HG03139 (cell line): ENCODE data around the gene SH3PXD2A.
"Not testable (repeated sequence)": the region's sequence is repeated elsewhere in the genome, so short reads cannot be mapped to it uniquely, and the experiment has no call there.

ENCODE experiments used
- ATAC-seq: cut with Tn5 transposase; IDR thresholded peaks from one replicate; pipeline ENCODE4 v1.9.1; 2021; ENCODE audit not compliant: unreplicated experiment

Gene SH3PXD2A

DNA sequence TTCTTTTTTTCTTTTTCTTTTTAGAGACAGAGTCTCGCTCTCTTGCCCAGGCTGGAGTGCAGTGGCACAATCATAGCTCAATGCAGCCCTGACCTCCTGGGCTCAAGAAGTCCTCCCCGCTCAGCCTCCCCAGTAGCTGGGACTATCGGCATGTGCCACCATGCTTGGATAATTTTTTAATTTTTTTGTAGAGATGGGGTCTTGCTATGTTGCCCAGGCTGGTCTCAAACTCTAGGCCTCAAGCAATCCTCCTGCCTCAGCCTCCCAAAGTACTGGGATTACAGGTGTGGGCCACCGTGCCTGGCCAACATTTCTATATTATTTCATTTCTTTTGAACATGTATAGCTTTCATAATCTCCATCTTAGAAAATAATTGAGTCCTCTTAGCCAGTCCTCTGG lies 42.1 kb downstream of the SH3PXD2A start:
- not testable (repeated sequence) for ATAC-seq

DNA sequence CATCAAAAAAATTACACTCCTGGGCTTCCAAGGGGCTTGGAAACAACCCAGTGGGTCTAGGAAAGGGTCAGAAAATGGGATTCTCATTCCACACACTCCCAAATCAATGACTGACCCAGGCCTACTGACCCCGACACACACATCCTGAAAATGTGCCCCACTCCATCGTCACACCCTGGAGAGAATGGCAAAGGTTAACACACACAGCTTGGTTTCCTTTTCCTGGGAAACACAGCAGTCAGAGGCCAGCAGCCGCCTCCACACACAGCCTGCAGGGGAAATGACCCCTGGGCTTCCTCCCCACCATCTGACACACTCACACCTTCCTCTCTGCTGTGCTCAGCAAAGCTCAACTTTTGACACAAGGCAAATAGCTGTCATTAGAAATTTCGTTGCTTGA lies 42.9 kb downstream of the SH3PXD2A start:
- no peak for ATAC-seq

DNA sequence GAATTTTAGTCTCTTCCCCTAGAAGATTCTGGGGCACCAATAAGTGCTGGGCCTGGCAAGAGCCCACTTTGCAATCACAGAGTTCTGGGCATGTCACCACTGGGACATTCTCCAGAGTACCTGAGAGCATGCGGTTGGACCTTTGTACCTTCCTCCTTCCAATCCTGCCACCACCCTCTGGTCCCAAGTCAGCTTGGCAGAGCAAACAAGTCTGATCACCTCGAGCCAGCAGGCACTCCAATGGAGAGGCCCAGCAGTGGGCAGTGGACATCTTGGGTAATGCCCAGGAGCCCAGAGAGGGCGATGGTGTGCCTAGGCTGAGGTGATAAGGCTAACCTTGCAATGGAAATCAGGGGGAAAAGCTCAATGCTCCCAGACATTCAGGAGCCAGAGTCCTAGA lies 43.4 kb downstream of the SH3PXD2A start:
- ATAC-seq: no peak

- ATAC-seq: no peak
These were observed 43.9 kb downstream of the SH3PXD2A start for GRCh38 chr10:103811463-103811862.

DNA sequence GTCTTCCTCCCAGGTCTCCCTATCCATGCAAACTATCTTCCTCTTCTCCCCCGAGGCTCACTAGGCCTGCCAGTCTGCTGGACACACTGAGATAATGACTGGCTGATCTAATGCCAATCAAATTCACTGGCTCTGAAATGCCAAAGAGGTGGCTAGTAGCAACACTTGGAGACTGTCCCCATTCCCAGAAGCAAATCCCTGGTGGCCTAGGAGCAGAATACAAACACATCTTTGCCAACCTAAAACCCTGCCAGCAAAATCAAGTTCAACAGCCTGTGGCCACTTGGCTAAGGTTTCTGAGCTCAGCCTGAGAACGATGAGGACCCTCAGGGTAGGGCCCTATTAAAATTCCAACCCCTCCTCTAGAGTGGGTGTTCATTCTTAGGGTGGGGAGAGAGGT lies 46.6 kb downstream of the SH3PXD2A start:
- ATAC-seq: no peak

- ATAC-seq: no peak
These were observed 47.4 kb downstream of the SH3PXD2A start for GRCh38 chr10:103807996-103808395.

DNA sequence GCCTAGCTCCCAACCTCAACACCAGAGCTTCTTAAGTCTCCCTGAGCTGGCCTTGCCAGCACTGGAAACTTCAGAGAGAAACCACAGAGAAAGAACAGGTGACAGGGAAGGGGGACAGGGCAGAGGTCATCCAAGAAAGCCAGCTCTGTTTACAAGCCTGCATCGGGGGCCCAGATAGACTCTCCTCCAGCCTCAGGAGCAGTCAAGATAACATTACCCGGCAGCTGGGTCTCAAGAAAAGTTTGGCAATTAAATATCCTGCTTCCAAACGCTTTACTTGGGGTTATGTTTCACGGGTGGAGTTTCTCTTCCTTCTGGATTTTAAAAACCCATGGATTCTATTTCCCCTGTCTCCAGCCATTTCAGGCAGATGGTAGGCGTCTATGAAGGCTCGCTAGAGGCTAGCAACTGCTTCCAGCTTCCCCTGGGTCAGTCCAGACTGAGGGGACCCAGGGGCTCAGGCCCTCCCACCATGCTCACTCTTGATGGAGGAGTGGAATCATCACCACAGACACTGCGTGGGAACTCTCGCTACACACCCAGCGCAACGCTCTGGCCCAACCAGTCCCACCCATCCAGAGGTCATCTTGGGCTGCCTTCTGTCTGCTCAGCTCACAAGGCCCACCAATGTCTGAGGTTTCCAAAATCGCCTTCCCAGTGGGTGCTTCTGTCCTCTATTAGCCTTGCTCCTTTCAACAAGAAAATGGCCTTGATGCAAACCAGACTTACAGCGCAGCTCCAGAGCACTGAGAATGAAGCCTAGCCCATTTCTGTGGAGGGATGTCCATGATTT lies 48.8 kb downstream of the SH3PXD2A start:
- no peak for ATAC-seq

GRCh38 chr10:103805781-103806180 lies 49.6 kb downstream of the SH3PXD2A start:
- no peak for ATAC-seq

DNA sequence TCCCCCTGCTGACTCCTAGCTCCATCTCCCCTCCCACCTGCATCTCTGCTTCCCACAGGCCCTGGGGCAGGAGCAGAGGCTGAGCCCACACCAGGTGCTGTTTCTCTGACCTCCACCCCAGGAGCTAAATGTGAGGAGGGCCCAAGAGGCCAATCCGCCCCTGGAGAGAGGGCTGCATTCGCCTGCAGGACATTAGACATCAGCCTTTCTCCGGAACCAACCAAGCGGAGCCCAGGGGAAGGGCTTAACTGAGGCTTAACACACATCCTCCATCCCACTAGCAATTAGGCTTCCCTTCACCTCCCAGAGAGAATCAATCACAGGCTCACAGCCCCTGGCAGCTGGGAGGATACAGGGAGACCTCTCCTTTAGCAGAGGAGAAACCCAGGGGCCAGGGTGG lies 50.5 kb downstream of the SH3PXD2A start:
- ATAC-seq: no peak

GRCh38 chr10:103803941-103804340 lies 51.4 kb downstream of the SH3PXD2A start:
- no peak for ATAC-seq

DNA sequence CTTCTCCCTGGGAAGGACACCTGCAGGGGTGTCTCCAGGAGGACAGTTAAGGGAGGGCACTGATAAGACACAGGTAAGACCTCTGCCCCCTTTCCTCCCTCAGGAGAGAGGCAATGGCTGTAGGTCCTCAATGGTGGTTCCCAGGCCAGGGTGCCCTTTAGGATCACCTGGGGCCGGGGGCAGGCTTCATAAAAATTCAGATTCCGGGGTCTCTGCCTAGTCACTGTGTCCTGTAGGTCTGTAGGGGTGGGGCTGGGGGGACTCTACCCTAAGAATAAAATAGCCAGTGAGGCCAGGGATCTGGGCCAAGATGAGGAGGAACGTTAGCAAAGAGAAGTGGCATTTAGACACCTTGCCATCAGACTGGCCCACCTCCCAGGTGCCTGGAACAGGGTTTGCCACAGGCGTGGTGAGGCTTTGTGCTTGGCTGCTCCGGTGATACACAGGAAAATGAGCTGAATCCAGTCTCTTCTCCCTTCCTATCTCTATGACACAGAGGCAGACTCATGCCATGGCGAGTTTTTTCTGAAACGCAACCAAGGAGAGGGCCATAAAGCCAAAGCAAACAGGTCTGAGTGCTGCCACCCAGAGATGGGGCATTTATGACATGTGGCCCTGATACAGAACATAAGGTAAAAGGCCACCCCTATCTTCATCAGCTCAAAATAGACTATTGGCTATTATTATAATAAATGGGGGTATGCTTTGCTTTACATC lies 52.6 kb downstream of the SH3PXD2A start:
- no peak for ATAC-seq

GRCh38 chr10:103802081-103802480 lies 53.3 kb downstream of the SH3PXD2A start:
- ATAC-seq: no peak

- peak; percentile 93 for ATAC-seq
These were observed 54.4 kb downstream of the SH3PXD2A start for GRCh38 chr10:103800789-103801540.

GRCh38 chr10:103800089-103800488 lies 55.3 kb downstream of the SH3PXD2A start:
- ATAC-seq: no peak

DNA sequence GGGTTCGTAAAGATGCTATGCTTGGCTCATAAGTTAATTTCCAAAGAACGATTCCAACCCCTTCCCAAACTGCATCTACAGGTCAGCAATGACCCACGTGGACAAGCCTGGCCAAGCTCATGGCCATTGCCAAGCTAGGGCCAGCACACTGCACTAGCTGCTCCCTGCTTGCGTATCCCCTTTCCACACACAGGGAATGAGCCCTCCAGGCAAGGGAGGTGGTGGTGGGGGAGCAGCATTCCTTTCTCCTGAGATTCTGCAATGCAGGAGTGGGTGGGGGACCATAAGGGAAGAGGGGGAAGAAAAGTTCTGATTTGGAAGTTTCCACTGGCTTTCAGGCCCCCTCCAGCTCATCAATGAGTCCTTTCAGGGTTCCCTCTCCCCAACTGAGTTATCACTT lies 56.0 kb downstream of the SH3PXD2A start:
- ATAC-seq: no peak

GRCh38 chr10:103798511-103798910 lies 56.9 kb downstream of the SH3PXD2A start:
- no peak for ATAC-seq

DNA sequence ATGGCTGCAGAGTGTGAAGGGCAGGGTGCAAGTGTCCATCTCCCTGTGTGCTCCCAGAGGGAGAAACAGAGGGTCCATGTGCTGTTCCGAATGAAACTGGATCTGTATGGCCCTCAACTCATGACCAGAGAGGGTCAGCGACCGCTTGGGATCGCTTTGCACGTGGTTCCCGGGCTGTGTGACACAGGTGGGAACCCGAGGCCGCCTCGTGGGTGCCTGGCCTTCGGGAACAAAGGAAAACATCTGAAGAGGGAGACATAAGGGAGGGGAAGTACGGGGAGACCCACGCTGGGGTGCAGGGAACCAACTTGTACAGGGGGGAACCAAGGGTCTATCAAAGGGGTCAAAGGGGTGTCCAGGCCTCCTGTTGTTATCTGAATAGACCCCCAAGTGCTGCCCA lies 57.5 kb downstream of the SH3PXD2A start:
- no peak for ATAC-seq

DNA sequence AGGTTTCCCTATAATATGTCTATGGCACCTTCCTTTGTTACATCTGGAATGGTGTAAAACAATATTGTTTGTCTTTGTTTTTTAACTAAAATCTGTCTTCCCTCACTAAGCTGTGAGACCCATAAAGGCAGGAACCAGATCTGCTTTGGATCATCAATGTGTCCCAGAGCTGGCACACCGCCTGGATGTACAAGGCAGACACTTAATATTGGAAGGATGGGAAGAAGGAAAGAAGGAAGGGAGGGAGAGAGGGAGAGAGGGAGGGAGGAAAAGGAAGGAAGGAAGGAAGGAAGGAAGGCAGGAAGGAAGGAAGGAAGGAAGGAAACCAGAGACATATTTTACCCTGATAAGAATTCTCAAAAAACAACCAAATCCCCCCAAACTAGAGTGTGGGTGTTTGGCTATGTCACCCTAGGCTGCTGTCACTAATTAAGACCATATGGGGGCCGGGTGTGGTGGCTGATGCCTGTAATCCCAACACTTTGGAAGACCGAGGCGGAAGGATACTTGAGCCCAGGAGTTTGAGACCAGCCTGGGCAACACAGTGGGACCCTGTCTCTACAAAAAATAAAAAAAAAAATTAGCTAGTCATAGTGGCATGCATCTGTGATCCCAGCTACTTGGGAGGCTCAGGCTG lies 59.6 kb downstream of the SH3PXD2A start:
- ATAC-seq: no peak

DNA sequence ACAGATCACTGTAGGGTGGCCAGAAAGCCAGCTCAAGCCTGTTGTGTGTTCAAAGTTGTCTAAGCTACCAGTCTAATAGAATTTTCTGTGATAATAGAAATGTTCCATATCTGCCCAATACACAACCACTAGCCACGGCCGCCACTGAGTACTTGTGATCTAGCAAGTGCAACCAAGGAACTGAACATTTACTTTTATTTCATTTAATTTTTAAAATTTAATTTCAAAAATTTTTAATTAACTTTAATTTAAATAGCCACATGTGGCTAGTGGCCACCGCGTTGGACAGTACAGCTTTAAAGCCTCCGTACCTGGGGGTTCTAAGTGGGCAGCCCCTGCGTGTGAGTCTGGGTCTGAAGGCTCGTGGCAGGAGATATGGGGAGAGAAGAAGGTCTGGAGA lies 60.4 kb downstream of the SH3PXD2A start:
- ATAC-seq: no peak

DNA sequence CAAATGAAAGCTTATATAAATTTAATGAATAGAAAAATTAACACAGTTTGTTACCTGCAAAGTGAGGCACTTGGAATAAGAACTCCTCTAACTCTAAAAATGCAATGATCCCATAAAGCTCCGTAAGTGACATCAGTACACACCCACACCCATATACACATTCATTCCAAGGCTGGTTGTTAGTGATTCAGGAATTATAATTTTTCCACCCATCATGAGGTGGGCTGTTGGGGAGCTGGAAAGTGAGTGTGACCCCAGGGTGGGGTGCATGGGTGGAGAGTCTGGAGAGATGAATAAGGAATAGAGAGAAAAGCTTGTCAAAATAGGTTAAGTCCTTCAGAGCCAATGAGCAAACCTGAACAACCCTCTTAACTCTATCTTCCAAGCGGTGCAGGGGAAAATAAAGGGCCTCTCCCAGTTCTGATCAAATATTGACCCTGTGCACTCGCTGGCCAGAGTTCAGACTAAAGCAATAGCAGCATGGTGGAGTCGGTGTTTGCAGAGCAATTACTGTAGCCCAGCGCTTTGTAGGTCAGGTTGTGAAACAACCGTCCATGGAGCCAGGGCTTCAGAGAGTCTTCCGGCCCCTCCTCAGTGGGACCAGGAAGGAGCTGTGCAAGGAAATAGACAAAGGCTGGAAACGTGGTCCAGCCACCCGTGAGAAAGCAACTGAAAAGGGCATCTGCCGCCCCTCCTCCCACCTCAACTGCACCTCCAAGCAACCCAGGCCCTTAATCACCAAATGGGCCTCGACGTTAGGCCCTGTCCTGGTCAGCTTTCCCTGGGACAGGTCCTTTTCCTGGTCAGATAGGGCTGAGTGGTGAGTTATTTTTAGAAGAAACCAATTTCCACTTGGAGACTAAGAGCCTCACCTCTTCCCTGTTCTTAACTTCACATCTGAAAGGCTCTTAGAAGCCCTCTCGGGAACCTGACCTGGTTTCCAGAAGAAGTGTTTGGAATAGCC lies 61.2 kb downstream of the SH3PXD2A start:
- ATAC-seq: no peak
